Measurements from ENCODE around the gene PHETA1. TPM values are rescaled to one million over a fixed set of nuclear protein-coding genes. Genes with fewer than 3 reads are reported as not detected.

Gene PHETA1
- total RNA-seq, 4 donors from 2014 or later: 6.9 to 29.9 (median 7.8) TPM

- no peaks in the 10 kb centered on the region for H3K4me1 ChIP-seq
- peaks cover 0 to 34% (median 0%) of the 10 kb centered on the region in 4 donors for H3K27me3 ChIP-seq
These were observed 34.4 kb downstream of the PHETA1 start for GRCh38 chr12:111334393-111334915.

GRCh38 chr12:111330800-111331752, 37.8 kb downstream of the PHETA1 start:
- intact Hi-C loops (cut with DNase I): no loop called here
- H3K36me3 ChIP-seq: no peaks in the 10 kb centered on the region
- 46% methylated on average over 8 of the region's 8 CpGs for WGBS, 2 donors
- no peak overlapping the region for H3K27ac ChIP-seq
- no peak overlapping the region for H3K4me3 ChIP-seq
- peaks cover 0 to 40% (median 0%) of the 10 kb centered on the region in 4 donors for H3K27me3 ChIP-seq
- peak in 5 of 6 experiments; percentile 18 to 54 (median 34) for TF ChIP-seq CTCF (IDR thresholded peaks at IDR 0.05)
- no peak for TF ChIP-seq POLR2A (IDR thresholded peaks at IDR 0.05)
- no peaks in the 10 kb centered on the region for H3K4me1 ChIP-seq
- DNase-seq: no peak
- H3K9me3 ChIP-seq: no peaks in the 10 kb centered on the region

More at GRCh38 chr12:111334393-111334915, 34.4 kb downstream of the PHETA1 start:
- WGBS, 2 donors: 87 to 94% methylated on average over 2 to 9 of the region's 11 CpGs
- H3K9me3 ChIP-seq: no peaks in the 10 kb centered on the region
- intact Hi-C loops (cut with DNase I): no loop called here
- no peak overlapping the region for H3K27ac ChIP-seq
- H3K4me3 ChIP-seq: no peak overlapping the region
- DNase-seq: no peak
- H3K36me3 ChIP-seq: no peaks in the 10 kb centered on the region
- TF ChIP-seq POLR2A (IDR thresholded peaks at IDR 0.05) (no peak), CTCF (IDR thresholded peaks at IDR 0.05) (no peak)

DNA sequence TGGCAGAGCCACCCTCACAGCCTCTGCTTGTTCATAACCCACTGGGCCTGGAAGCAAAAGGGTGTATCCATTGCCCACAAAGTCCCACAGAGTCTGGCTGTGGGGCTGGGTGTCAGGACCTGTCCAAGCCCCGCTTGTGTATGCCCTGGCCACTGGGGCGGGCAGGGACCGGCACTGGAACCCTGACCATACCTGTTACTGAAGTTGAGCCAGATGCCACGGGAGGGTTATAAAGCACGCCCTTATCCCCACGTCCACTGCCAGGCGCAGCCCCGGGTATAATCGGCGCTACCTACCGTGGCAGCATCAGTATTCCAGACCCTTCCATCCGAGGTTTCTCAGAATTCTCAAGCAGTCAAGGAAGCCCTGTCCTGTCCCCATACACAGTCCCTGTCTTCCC, 40.8 kb downstream of the PHETA1 start:
- Histone ChIP-seq H3K27ac (no peak overlapping the region), H3K4me3 (no peak overlapping the region), H3K4me1 (no peaks in the 10 kb centered on the region), H3K27me3 (peaks cover 0 to 31% (median 0%) of the 10 kb centered on the region in 4 donors), H3K36me3 (no peaks in the 10 kb centered on the region), H3K9me3 (no peaks in the 10 kb centered on the region)
- WGBS, 2 donors: 70 to 85% methylated on average over 11 of the region's 12 CpGs
- DNase-seq: no peak
- TF ChIP-seq POLR2A (IDR thresholded peaks at IDR 0.05) (no peak), CTCF (IDR thresholded peaks at IDR 0.05) (no peak)
- intact Hi-C loops (cut with DNase I): no loop called here

DNA sequence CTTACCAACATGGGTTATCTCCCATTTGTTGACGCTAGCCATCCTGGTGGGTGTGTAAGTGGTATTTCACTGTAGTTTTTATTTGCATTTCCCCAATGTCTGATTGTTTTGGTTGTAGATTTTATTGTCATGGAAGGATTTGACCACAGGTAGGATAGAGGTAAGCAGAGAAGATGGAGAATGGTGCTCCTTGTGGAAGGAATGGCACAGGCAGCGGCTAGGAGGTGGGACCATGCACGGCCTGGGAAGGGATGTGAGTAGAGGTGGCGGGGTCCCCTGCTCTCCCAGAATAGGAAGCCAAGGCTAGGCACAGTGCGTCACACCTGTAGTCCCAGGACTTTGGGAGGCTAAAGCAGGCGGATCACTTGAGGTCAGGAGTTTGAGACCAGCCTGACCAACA, 41.4 kb downstream of the PHETA1 start:
- Histone ChIP-seq H3K9me3 (no peaks in the 10 kb centered on the region), H3K27ac (no peak overlapping the region), H3K4me3 (no peak overlapping the region), H3K4me1 (no peaks in the 10 kb centered on the region), H3K27me3 (peaks cover 0 to 25% (median 0%) of the 10 kb centered on the region in 4 donors), H3K36me3 (no peaks in the 10 kb centered on the region)
- no peak for DNase-seq
- no peak for TF ChIP-seq POLR2A (IDR thresholded peaks at IDR 0.05)
- TF ChIP-seq CTCF (IDR thresholded peaks at IDR 0.05): no peak
- WGBS, 2 donors: 82 to 93% methylated on average over 4 to 6 of the region's 6 CpGs
- intact Hi-C loops (cut with DNase I): no loop called here

Data from esophagus squamous epithelium (tissue), 5 donors.